Measurements from ENCODE around the gene ARHGAP8. TPM values are rescaled to one million over a fixed set of nuclear protein-coding genes. Genes with fewer than 3 reads are reported as not detected.

The ARHGAP8 gene
- total RNA-seq, 1 donor from 2014 or later, result not detected

DNA sequence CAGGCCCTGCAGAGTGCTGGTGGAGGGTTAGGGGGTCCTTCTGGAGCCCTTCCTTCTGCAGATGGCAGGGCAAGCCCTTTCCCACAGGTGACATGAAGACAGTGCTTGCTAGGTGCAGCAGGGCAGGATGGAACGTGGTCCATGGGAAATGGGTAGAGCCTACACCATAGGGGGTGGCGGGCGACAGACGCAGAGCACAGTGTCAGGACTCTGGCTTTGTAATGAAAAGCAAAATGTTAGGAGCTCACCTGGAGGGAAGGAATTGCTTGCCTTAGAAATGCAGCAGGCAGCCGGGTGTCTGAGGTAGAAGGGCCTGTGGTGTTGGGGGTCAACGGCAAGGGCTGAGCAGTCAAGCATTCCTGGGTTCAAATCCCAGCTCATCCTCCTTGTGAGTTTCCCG is 54.9 kb downstream of the ARHGAP8 start:
- no peak for DNase-seq

DNA sequence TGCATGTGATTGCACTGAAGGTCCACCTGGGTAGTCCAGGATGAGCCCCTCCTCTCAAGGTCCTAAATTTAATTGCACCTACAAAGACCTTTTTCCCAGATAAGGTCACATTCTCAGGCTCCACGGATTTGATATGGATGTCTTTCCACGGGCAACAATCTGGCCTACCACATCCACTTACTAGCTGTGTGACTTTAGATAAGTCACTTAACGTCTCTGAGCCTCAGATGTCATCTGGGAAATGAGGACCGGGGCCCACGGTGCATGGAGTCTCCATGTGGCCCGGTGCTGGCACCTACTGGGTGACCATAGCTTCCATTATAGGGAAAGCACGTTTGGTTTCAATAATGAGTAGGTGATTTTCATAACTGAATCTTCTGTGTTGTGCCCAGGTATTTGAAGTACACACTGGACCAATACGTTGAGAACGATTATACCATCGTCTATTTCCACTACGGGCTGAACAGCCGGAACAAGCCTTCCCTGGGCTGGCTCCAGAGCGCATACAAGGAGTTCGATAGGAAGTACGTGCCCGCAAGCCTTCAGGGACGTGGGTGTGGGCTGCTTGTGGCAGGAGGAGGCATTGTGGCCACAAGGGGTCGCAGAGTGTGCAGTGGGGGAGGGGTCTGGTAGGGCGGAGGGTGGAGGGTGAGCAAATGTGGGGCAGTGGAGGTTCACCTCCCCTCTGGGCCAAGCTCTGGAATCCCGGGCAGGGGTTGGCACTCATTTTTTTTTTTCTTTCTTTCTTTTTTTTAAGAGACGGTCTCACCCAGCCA is 55.7 kb downstream of the ARHGAP8 start:
- peak; percentile 29 for DNase-seq

DNA sequence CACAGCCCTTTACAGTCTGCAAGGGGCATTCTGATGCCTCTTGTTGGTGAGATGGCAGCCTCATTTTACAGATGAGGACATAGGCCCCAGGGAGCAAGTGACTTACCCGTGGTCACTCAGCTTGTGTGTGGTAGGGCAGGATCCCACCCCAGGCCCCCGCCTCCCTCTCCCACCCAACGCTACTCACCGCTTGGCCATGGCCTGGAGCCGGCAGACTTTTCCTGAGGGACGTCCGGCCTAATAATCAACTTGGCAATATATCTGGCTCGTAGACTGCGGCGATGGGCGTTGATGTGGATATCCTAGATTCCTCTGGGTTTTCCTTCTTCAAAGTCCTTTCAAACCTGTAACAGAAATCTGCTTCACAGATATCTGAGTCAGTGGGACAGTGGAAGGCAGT is 57.1 kb downstream of the ARHGAP8 start:
- no peak for DNase-seq

- no peak for DNase-seq
Measured at GRCh38 chr22:44811141-44811540, 58.8 kb downstream of the ARHGAP8 start.

DNA sequence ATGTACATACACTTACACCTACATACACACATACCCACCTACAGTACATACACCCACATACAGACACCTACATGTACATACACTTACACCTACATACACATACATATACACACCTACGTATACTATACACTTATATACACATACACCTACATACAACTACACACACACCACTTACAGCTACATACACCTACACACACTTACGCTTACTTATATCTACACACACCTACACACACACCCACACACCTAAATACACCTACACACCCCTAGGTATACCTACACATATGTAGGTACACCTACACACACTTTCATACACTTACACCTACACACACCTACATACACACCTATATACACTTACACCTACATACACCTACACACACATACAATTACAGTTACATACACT is 61.0 kb downstream of the ARHGAP8 start:
- DNase-seq, result no peak

DNA sequence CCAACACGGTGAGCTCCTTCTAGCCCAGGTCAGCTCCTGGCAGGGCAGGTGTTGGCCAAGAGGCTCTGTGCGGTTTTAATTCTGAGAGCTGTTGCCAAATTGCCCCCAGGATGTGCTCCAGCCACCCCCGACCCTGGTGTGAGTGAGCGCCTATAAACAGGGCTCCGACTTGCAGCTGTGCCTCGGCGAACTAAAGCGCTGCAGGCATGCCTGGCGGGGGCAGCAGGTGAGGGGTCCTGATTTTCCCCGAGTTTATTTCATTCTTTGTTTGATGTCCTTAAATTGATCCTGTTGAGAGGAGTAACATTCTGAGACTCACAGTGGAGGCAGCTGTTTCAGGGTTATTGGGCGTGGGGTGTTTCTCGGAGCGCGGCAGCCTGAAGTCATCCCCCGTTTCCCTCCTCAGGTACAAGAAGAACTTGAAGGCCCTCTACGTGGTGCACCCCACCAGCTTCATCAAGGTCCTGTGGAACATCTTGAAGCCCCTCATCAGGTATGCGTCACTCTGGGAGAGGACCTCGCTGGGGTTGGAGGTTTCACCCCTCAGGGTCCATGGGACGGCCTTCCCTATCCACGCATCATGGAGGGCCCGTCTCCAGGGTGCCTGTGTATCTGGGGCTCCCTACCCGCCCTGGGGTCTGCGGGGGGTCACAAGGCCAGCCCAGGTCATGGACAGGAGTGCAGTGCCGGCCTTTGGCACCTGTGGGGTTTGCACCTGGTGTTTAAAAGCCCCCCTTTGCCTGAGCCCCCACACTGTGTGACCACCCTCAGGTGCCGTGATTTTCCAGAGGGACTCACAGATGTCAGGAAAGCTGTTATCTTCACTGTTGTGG is 62.1 kb downstream of the ARHGAP8 start:
- DNase-seq, result no peak

- DNase-seq, result no peak
Measured at GRCh38 chr22:44815099-44816070, 63.0 kb downstream of the ARHGAP8 start.

DNA sequence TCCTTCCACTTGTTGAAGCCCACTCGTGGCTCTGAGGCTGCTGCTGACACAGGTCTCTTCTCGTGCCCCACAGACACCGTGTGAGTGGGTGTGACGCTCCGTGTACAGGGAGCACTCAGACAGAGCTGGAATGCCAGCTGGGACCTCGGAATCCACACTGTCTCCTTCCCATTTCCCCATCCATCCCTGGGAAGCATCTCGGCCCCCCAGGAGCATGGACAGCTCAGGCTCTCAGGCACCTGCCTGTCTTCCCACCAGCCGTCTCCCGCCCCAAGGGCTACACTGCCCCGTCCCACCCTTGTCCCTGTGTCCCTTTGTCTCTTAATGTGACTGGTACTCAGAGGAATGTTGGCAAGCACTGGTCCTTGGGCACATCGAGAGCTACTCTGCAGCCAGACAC is 63.8 kb downstream of the ARHGAP8 start:
- no peak for DNase-seq

DNA sequence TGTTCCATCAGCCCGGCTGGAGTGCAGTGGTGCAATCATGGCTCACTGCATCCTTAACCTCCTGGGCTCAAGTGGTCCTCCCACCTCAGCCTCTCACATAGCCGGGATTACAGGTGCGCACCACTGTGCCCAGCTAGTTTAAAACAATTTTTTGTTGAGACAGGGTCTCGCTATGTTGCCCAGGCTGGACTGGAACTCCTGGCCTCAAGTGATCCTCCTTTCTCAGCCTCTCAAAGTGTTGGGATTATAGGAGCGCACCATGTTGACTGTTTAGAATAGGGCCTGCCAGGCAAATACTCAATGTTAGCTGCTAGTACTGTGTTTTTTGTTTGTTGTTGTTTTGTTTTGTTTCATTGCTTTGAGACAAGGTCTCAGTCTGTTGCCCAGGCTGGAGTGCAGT is 66.4 kb downstream of the ARHGAP8 start:
- DNase-seq, result no peak

DNA sequence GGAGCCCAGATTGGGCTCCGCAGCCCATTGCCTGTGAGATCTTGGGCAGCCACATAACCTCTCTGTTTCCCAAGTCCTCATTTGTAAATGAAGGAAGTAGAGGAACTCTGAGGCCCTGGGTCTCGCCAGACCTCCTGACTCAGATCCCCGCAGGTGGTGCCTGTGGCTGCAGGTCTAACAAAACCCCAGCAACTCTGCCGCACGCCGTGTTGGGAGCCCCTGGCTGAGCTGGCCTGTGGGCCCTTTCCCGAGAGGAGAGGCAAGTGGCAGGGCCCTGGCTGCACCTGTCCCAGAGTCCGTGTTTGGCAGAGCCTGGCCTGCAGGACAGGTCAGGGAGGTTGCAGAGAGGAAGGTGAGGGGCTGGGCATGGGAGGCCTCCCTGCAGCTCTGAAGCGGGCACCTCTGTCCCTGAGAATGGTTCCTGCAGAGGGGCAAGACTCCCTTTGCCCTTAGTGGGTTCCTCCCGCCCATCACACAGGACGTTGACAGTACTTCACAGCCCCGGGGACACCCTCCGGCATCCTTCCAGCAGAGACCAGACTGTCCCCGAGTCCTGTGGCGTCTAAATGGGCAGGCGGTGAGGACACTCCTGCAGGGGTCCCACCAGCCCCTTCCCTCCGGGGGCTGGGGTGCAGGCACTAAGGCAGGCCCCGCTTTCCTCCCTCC is 67.7 kb downstream of the ARHGAP8 start:
- DNase-seq, result no peak

DNA sequence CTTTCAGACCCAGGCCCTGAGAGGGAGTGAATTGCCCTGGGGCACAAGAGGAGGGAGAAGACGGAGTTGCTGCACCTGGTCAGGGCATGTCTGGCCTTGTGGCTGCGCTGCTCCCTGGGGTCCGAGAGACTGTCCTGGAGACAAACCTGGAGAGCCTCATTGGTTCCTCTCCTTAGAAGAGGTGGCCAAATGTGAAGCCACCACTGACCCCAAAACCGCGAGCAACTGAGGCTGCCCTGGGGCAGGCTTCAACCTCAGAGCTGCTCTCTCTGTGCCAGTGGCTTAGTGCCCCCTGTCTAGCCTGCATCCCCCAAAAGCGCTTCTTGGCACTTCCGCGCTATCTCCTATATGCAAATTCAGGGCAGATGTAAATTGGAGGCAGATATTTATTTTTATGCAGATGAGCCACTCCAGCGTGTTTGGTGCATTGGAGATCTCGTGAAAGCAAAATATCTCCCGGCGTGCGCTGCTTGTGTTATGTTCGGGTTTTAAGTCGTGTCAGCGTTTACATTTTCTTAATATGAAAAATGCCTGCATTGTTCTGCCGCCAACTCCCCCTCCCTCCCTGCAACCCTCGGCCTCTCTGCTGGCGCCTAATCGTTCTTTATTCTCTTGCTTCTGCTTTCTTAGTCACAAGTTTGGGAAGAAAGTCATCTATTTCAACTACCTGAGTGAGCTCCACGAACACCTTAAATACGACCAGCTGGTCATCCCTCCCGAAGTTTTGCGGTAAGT is 69.5 kb downstream of the ARHGAP8 start:
- DNase-seq, result no peak

- no peak for DNase-seq
Measured at GRCh38 chr22:44822534-44822933, 70.2 kb downstream of the ARHGAP8 start.

GRCh38 chr22:44823396-44823795 is 71.0 kb downstream of the ARHGAP8 start:
- no peak for DNase-seq

GRCh38 chr22:44823806-44824205 is 71.4 kb downstream of the ARHGAP8 start:
- no peak for DNase-seq

DNA sequence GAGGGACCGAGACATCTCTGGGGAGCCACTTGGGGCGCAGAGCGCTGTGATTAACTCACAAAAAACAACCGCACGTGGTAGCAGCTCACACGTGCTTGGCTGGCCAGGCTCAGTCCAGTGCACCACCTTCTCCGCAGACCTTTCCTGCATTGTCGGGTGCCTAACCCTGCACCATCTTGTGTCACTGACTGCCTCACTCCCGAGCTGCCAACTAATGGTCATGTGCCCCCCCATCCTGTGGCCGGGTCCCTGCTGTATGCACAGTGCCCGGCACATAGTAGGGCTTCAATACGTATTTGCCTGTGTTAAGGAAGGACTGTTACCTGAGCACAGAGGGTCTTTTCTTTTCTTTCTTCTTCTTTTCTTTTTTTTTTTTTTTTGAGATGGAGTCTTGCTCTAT is 71.9 kb downstream of the ARHGAP8 start:
- DNase-seq, result no peak

DNA sequence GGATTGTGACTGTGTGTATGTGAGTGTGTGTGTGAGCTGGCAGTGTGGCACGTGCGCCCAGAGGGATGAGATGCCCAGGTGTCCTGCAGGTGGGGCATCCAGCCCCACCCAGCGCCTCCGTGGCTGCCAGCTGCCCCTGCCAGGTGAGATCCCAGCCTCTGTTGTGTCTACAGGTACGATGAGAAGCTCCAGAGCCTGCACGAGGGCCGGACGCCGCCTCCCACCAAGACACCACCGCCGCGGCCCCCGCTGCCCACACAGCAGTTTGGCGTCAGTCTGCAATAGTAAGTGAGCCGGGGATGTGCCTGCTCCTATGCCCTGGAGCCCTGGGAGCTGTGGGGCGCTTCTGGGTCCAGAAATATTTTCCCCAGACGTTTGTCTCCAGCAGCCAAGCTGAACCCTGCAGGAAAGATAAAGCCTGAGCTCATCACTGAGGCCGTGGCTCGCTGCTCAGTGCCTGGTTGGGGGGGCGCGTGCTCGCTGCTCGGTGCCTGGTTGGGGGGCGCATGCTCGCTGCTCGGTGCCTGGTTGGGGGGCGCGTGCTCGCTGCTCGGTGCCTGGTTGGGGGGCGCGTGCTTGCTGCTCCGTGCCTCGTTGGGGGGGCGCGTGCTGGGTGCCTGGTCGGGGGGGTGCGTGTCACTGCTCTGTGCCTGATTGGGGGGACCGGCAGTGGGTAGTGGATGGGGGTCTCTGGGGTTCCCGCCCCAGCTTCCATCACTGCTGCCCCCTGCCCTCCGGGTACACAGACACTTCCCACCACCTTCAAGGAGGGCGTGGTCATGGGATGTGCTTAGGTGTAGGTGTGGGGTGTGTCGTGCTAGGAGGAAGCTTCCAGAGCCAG is 73.2 kb downstream of the ARHGAP8 start:
- DNase-seq, result no peak

GRCh38 chr22:44827666-44828190 is 75.4 kb downstream of the ARHGAP8 start:
- no peak for DNase-seq

GRCh38 chr22:44828193-44828592 is 75.8 kb downstream of the ARHGAP8 start:
- peak; percentile 31 for DNase-seq

DNA sequence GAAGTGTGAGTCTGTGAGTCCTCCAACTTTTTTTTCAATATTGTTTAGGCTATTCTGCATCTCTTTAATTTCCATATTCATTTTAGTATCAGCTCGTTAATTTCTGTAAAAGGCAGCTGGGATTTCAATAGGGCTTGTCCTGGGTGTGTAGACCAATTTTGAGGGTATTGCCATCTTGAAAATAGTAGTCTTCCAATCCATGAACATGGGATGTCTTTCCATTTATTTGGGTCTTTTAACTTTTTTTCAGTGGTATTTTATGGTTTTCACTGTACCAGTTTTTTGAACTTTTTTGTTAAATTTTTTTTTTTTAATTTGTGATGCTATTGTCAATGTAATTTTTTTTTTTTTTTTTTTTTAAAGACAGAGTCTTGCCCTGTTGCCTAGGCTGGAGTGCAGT is 79.5 kb downstream of the ARHGAP8 start:
- no peak for DNase-seq

- DNase-seq, result no peak
Measured at GRCh38 chr22:44834065-44834464, 81.7 kb downstream of the ARHGAP8 start.

Data from dermis blood vessel endothelial cell (primary cell).